Naive B cell (primary cell): ENCODE data around the gene CCAR1. TPM values are rescaled to one million over a fixed set of nuclear protein-coding genes. Genes with fewer than 3 reads are reported as not detected.
"Not testable (repeated sequence)": the region's sequence is repeated elsewhere in the genome, so short reads cannot be mapped to it uniquely, and the experiment has no call there.

ENCODE experiments used
- ATAC-seq, 2 donors: fragments of 150-1000 bp; cut with Tn5 transposase; 2 replicates each; pipeline ENCODE4 v1.10.0; 2021; ENCODE audit warnings: low read depth in 2 of 2, mild to moderate bottlenecking in 2 of 2, moderate library complexity in 2 of 2
- DNase-seq: peaks from one replicate; pipeline ENCODE4 v3.0.0; 2022
- H3K27ac Mint-ChIP-seq, 6 donors: one replicate each; pipeline ENCODE4 v1.8.0; 2020 to 2022; ENCODE audit warnings: mild to moderate bottlenecking in 6 of 6, mixed read lengths in 6 of 6, moderate library complexity in 5 of 6, inconsistent platforms in 2 of 6
- H3K27me3 Mint-ChIP-seq, 3 donors: one replicate each; pipeline ENCODE4 v1.8.0; 2021 to 2022; ENCODE audit warnings: mixed read lengths in 3 of 3, mild to moderate bottlenecking in 1 of 3
- H3K36me3 Mint-ChIP-seq, 2 donors: one replicate each; pipeline ENCODE4 v1.8.0; 2020 to 2022; ENCODE audit warnings: mixed read lengths in 2 of 2, inconsistent platforms in 1 of 2, mild to moderate bottlenecking in 1 of 2
- H3K4me1 Mint-ChIP-seq, 3 donors: one replicate each; pipeline ENCODE4 v1.8.0; 2020 to 2022; ENCODE audit warnings: mixed read lengths in 3 of 3, inconsistent platforms in 1 of 3, mild to moderate bottlenecking in 1 of 3, moderate library complexity in 1 of 3
- H3K4me3 Mint-ChIP-seq, 8 donors: one replicate each; pipeline ENCODE4 v1.8.0; 2020 to 2022; ENCODE audit warnings: mild to moderate bottlenecking in 8 of 8, mixed read lengths in 8 of 8, moderate library complexity in 8 of 8, inconsistent platforms in 2 of 8
- H3K9me3 Mint-ChIP-seq, 7 donors: one replicate each; pipeline ENCODE4 v1.8.0; 2020 to 2022; ENCODE audit warnings: mixed read lengths in 7 of 7, mild to moderate bottlenecking in 5 of 7, inconsistent platforms in 2 of 7, moderate library complexity in 1 of 7
- polyA plus RNA-seq, 6 donors: library from polyadenylated mRNA; unstranded; fragments of 300-500 nt; fragmentation: Illumina TruSeq; gene quantifications; one replicate each; pipeline ENCODE4 v1.2.3, GENCODE V29; 2021; ENCODE audit warnings: low read depth in 6 of 6

Gene CCAR1
- polyA plus RNA-seq, 6 donors from 2014 or later, result 19.0 to 51.5 (median 30.1) TPM

- H3K27ac Mint-ChIP-seq, result no peak overlapping the region
- no peaks in the 10 kb centered on the region for H3K4me1 Mint-ChIP-seq
- DNase-seq, result no peak
- no peaks in the 10 kb centered on the region for H3K27me3 Mint-ChIP-seq
- H3K4me3 Mint-ChIP-seq, result no peak overlapping the region
- no peak for ATAC-seq
- H3K36me3 Mint-ChIP-seq, result peaks cover 11 to 12% of the 10 kb centered on the region in 2 donors
- no peaks in the 10 kb centered on the region for H3K9me3 Mint-ChIP-seq
Observed at GRCh38 chr10:68790476-68790875, 69.4 kb downstream of the CCAR1 start.

DNA sequence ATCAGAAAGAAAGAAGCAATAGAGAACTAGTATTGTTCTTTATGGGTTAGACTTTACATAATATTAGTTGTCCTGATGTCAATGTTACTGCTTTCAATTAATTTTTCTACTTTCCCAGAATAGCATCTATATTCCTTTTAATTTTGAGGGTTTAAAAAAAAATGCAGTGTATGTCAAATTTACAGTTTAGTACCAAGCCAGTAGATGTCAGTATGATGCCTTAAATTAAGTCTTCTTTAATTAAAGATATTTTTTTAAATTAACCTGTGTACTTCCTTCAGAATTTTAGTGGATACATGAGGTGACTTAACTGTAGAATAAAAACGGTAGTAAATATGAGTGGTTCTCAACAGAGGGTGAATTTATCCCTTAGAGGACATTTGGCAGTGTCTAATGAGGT is 71.1 kb downstream of the CCAR1 start:
- no peak for ATAC-seq
- no peak overlapping the region for H3K27ac Mint-ChIP-seq

GRCh38 chr10:68795886-68796532 is 75.0 kb downstream of the CCAR1 start:
- Mint-ChIP-seq H3K27me3 (no peaks in the 10 kb centered on the region), H3K9me3 (no peaks in the 10 kb centered on the region), H3K4me3 (no peak overlapping the region), H3K4me1 (no peaks in the 10 kb centered on the region), H3K36me3 (peaks cover 0 to under 1% of the 10 kb centered on the region in 2 donors), H3K27ac (no peak overlapping the region)
- DNase-seq (no peak), ATAC-seq (no peak)

More for the DNA sequence above, 71.1 kb downstream of the CCAR1 start:
- no peaks in the 10 kb centered on the region for H3K9me3 Mint-ChIP-seq
- peaks cover 3% of the 10 kb centered on the region in 2 donors for H3K36me3 Mint-ChIP-seq
- no peak for DNase-seq
- no peak overlapping the region for H3K4me3 Mint-ChIP-seq
- H3K4me1 Mint-ChIP-seq, result no peaks in the 10 kb centered on the region
- no peaks in the 10 kb centered on the region for H3K27me3 Mint-ChIP-seq

- H3K27ac Mint-ChIP-seq, result peak overlapping the region in 1 of 6 donors; percentile 76
- no peaks in the 10 kb centered on the region for H3K9me3 Mint-ChIP-seq
- DNase-seq (no peak), ATAC-seq (no peak)
- no peaks in the 10 kb centered on the region for H3K4me1 Mint-ChIP-seq
- H3K36me3 Mint-ChIP-seq, result no peaks in the 10 kb centered on the region
- peak overlapping the region in 1 of 8 donors; percentile 2 for H3K4me3 Mint-ChIP-seq
- H3K27me3 Mint-ChIP-seq, result no peaks in the 10 kb centered on the region
Observed at GRCh38 chr10:68796605-68797004, 75.6 kb downstream of the CCAR1 start.

GRCh38 chr10:68800211-68800610 is 79.2 kb downstream of the CCAR1 start:
- H3K4me3 Mint-ChIP-seq, result no peak overlapping the region
- H3K4me1 Mint-ChIP-seq, result no peaks in the 10 kb centered on the region
- no peaks in the 10 kb centered on the region for H3K27me3 Mint-ChIP-seq
- no peak for DNase-seq
- no peaks in the 10 kb centered on the region for H3K36me3 Mint-ChIP-seq
- no peaks in the 10 kb centered on the region for H3K9me3 Mint-ChIP-seq
- H3K27ac Mint-ChIP-seq, result no peak overlapping the region
- no peak for ATAC-seq

DNA sequence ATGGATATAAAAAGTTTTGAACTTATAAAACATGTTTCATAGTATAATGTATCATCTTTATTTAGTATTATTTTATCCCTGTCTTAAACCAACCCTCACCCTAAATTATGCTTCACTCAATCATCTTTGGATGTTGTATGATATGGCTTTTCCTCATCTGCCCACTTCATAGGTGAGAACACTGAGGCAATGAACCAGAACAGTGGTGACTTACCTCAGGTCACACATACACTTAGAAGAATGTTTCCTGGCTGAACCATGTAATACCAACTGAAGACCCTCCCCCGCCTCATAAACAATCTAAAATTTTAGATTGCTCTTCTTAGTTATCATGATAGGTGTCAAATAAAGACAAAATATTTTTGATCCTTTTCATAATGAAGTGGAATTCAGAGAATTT is 83.7 kb downstream of the CCAR1 start:
- H3K27ac Mint-ChIP-seq, result no peak overlapping the region
- DNase-seq (no peak), ATAC-seq (no peak)
- H3K9me3 Mint-ChIP-seq, result no peaks in the 10 kb centered on the region
- no peaks in the 10 kb centered on the region for H3K36me3 Mint-ChIP-seq
- no peaks in the 10 kb centered on the region for H3K27me3 Mint-ChIP-seq
- no peak overlapping the region for H3K4me3 Mint-ChIP-seq
- no peaks in the 10 kb centered on the region for H3K4me1 Mint-ChIP-seq

GRCh38 chr10:68810830-68811229 is 89.8 kb downstream of the CCAR1 start:
- not testable (repeated sequence) for H3K36me3 Mint-ChIP-seq, H3K27me3 Mint-ChIP-seq, H3K4me1 Mint-ChIP-seq, H3K4me3 Mint-ChIP-seq, DNase-seq, H3K27ac Mint-ChIP-seq, ATAC-seq, H3K9me3 Mint-ChIP-seq

DNA sequence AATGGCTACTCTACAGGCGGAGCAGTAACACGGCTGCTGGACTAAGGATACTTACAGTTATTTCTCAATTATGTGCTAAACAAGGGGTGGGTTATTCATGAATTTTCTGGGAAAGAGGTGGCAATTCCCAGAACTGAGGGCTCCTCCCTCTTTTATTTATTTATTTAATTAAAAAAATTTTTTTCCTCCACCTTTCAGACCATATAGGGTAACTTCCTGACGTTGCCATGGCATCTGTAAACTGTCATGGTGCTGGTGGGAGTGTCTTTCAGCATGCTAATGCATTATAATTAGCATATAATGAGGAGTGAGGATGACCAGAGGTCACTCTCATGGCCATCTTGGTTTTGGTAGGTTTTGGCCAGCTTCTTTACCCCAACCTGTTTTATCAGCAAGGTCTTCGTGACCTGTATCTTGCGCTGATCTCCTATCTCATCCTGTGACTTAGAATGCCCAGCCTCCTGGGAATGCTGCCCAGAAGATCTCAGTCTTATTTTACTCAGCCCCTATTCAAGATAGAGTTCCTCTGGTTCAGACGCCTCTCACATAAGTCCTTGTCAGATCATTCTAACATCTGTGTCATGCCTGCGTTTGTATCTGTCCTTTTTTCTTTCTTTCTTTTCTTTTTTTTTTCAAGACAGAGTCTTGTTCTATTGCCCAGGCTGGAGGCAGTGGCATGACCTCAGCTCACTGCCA is 90.4 kb downstream of the CCAR1 start:
- H3K27me3 Mint-ChIP-seq, result no peaks in the 10 kb centered on the region
- no peak overlapping the region for H3K4me3 Mint-ChIP-seq
- H3K27ac Mint-ChIP-seq, result no peak overlapping the region
- H3K9me3 Mint-ChIP-seq, result no peaks in the 10 kb centered on the region
- H3K4me1 Mint-ChIP-seq, result no peaks in the 10 kb centered on the region
- ATAC-seq, result no peak
- H3K36me3 Mint-ChIP-seq, result no peaks in the 10 kb centered on the region
- DNase-seq, result no peak

- DNase-seq (no peak), ATAC-seq (no peak)
- H3K27ac Mint-ChIP-seq, result peak overlapping the region in 1 of 6 donors; percentile 12
- no peaks in the 10 kb centered on the region for H3K4me1 Mint-ChIP-seq
- H3K9me3 Mint-ChIP-seq, result no peaks in the 10 kb centered on the region
- no peaks in the 10 kb centered on the region for H3K27me3 Mint-ChIP-seq
- H3K4me3 Mint-ChIP-seq, result no peak overlapping the region
- no peaks in the 10 kb centered on the region for H3K36me3 Mint-ChIP-seq
Observed at GRCh38 chr10:68812420-68812819, 91.4 kb downstream of the CCAR1 start.

- H3K9me3 Mint-ChIP-seq, result no peaks in the 10 kb centered on the region
- no peak overlapping the region for H3K27ac Mint-ChIP-seq
- ATAC-seq (no peak), DNase-seq (no peak)
- no peak overlapping the region for H3K4me3 Mint-ChIP-seq
- H3K4me1 Mint-ChIP-seq, result no peaks in the 10 kb centered on the region
- no peaks in the 10 kb centered on the region for H3K27me3 Mint-ChIP-seq
- no peaks in the 10 kb centered on the region for H3K36me3 Mint-ChIP-seq
Observed at GRCh38 chr10:68813559-68813958, 92.5 kb downstream of the CCAR1 start.

DNA sequence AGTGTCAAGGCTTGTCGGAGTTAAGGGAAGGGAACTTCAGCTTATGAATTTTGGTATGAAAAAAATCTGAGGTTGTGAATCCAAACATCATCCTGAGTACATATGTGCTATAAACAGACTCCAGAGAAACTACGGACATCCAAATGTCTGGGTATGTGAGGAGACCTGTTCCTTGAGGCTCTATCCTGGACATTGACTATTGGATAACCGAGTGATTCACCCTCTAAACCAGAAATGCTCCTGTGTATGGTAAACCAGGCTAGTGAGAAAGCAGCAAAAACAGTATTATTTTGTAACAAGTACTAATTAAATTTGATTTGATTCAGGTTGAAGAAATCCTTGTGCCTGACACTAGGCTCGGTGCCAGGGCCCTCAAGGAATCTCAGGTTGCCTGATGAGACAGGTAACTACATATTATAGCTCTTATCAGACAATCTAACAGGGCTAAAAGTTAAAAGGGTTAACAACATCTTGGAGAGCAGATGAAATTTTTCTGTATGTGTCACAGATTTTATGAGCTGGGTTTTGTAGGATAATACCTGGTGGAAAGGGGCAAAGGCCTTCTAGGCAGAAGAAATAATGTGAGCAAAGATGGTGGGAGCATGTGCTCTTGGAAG is 95.9 kb downstream of the CCAR1 start:
- no peak overlapping the region for H3K4me3 Mint-ChIP-seq

DNA sequence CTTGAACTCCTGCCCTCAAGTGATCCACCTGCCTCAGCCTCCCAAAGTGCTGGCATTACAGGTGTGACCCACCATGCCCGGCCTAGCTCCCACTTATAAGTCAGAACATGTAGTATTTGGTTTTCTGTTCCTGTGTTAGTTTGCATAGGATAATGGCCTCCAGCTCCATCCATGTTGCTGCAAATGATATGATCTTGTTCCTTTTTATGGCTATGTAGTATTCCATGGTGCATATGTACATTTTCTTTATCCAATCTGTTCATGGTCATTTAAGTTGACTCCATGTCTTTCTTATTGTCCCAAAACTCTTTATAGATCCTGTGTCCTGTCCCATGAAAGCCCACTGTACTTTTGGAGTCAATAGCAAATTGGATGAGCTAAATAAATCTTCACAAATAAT is 99.3 kb downstream of the CCAR1 start:
- peak overlapping the region in 1 of 6 donors; percentile 77 for H3K27ac Mint-ChIP-seq
- DNase-seq, ATAC-seq, H3K4me3 Mint-ChIP-seq, H3K27me3 Mint-ChIP-seq, H3K4me1 Mint-ChIP-seq, H3K9me3 Mint-ChIP-seq, H3K36me3 Mint-ChIP-seq: not testable (repeated sequence)

More for the DNA sequence above, 95.9 kb downstream of the CCAR1 start:
- ATAC-seq (no peak), DNase-seq (no peak)
- Mint-ChIP-seq H3K36me3 (no peaks in the 10 kb centered on the region), H3K4me1 (no peaks in the 10 kb centered on the region), H3K9me3 (peaks cover 0 to 2% (median 0%) of the 10 kb centered on the region in 7 donors), H3K27ac (no peak overlapping the region), H3K27me3 (no peaks in the 10 kb centered on the region)

GRCh38 chr10:68822626-68823025 is 101.6 kb downstream of the CCAR1 start:
- not testable (repeated sequence) for H3K4me3 Mint-ChIP-seq, H3K36me3 Mint-ChIP-seq, H3K4me1 Mint-ChIP-seq, ATAC-seq, DNase-seq, H3K9me3 Mint-ChIP-seq
- Mint-ChIP-seq H3K27ac (peak overlapping the region in 1 of 6 donors; percentile 64), H3K27me3 (peaks cover 0 to 13% (median 0%) of the 10 kb centered on the region in 3 donors)
